ENCODE data around the gene SNRPB2.

The SNRPB2 gene

GRCh38 chr20:16740365-16741072, 10.7 kb downstream of the SNRPB2 start:
- no peak for DNase-seq

DNA sequence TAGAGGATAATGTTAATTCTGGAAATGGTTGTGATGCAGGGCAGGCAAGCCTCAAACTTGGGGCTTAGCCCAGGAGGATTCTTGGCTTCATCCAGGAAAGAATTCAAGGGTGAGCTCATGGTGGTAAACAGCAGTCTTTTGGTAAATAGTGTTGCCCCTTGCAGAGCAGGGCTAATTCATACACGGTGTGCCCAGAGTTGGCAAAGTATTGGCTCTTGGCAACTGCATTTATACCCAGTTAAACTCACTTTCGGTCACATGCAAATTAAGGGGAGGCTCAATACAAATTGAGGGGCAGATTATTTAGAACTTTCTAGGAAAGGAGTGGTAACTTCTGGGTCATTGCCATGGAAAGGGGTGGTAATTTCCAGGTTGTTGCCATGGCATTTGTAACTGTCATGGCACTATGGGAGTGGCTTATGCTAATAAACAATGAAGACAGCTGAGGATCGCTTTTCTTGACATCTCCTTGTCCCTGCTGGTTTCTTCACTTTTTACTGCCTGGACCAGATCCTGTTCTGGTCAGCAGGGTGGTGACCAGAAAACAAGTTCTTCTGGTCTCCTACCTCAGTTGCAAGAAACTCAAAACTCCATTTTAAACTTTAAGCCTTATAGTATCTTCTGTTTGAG, 14.5 kb downstream of the SNRPB2 start:
- no peak for DNase-seq

DNA sequence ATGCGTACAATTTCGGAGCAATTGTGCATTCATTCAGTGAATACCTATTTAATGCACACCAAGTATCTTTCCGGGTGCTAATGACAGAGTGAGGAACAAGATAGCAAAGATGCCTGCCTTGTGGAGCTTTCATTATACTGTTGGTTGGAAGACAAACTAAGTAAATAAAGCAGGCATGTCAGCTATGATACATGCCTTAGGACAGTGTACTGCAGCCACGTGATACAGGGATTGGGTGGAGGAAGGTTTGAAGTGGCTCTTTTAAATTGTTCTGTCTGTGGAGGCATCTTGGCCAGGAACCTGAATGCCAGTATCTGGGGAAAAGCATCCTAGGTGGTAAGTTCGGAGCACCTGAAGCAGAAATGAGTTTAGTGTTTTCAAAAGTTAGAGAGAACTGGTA, 15.4 kb downstream of the SNRPB2 start:
- no peak for DNase-seq

DNA sequence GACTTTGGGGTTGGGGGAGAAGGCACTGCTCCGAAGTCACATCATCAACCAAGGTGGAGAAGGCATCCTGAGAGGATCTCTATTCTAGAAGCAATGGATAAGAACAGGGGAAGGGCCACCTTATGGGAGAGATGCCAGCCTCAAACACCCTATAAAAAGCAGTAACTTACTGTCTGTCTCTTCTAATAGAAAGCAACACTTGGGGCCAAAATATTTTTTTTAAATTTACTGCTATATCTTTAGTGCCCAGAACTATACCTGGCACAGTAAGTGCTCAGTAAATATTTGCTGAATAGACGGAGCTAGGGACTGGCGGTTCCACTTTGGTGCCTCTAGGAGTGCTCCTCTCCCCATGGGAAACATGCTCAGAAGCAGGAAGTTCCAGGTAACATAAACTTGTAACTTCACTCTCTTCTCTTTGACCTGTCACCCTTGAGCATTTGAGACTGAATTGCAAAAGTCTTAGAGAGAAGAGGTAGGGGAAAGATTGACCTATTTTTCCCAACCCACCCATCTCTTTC, 17.5 kb downstream of the SNRPB2 start:
- no peak for DNase-seq

DNA sequence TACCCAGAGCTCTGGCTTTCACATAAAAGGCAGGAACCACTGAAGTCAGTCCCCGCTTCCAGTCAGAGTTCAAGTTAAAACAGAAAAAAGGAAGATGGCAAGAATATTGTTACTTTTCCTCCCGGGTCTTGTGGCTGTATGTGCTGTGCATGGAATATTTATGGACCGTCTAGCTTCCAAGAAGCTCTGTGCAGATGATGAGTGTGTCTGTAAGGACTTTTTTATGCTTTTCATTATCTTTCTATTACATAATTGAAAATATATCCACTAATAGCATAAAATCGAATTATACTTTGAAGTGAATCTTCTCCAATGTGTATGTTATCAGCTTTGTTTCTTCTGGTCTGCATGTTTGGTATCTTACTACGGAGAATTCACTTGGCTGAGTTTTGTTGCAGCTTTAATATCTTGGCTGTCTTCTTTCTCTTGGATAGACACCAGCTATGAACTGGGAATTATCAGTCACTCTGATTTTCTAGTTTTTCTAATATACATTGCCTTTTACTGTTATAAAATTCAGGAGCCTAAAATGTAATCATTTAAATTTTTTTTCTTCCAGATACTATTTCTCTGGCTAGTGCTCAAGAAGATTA, 18.6 kb downstream of the SNRPB2 start, which contains the start of gene OTOR:
Gene OTOR (plus strand): TSS at position 51 of the 593 bp plus-strand sequence. CDS start 44 bp downstream, at position 95.
- no peak for DNase-seq

GRCh38 chr20:16749573-16749972, 19.7 kb downstream of the SNRPB2 start:
- DNase-seq, result no peak

GRCh38 chr20:16752082-16752481, 22.3 kb downstream of the SNRPB2 start:
- no peak for DNase-seq

GRCh38 chr20:16752901-16753300, 23.1 kb downstream of the SNRPB2 start:
- DNase-seq, result no peak

DNA sequence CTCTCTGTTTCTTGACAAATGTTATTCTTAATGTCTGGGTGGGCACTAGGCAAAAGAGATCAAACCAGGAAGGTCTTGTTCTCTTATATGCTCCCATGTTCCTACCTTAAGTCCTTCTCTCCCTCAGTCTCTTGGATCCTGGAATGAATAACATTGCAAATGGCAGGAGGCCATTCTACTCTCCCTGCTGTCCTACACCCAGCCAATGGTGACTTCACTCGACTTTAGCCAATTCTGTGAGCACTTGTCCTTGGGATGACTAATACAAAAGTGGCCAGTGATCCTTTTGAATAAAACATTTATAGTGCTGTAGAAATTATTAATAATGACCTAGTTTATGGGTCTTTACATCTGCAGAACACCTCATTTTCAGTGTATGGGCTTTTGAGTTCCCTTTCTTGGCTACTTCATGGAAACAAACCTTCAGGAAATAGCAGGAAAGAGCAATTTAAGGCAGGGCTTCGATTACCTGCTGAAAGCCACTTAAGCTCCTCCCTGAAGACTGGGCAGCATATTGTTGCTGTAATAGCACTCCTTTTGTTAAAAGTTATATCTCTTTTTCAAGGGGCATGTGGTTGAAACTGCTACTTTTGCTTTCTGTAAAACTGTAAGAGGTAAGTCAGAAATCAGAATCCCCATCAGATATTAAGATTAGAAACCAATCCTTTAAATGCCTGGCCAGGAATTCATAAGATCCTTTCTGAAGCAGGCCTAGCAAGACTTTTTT, 28.8 kb downstream of the SNRPB2 start:
- no peak for DNase-seq

- DNase-seq, result no peak
Measured at GRCh38 chr20:16759181-16759563, 29.3 kb downstream of the SNRPB2 start.

GRCh38 chr20:16760431-16761304, 30.8 kb downstream of the SNRPB2 start:
- DNase-seq, result no peak

DNA sequence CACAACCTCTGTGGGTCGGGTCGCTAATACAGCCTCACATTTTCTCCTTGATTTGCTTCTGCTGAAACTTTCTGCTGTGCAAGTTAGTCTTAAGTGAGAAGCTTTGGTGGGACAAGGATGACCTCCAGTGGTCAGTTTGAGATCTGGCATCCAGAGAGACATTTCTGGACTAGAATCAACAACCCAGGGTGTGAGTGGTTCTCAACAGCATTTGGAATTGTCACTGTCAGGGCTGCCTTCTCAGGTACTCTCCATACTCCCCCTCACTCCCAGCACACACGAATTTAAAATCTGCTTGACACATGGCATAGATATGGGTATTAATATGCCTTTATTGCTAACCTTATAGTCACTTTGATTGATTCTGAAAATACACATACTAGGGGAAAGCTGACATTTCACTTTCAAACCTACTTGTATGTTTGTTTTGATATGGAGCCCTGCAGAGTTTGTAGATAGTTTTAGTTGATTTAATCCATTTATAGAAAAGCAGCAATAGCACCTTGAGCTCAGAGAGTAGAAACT, 31.5 kb downstream of the SNRPB2 start:
- DNase-seq, result peak in 4 of 5 donors; percentile 11 to 53 (median 35)

DNA sequence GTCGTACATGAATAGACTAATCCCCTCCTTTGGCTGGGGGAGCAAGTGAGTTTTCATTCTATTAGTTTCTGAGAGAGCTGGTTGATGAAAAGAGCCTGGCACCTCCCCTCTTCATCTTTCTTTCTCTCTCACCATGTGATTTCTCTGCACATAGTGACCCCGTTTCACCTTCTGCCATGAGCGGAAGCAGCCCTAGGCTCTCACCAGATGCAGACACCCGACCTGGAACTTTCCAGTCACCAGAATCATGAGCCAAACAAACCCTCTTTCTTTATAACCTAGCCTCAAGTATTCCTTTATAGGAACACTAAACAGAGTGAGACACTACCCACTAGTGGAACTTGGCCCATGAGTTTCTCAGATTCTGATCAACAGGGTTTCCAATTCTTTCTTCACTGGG, 34.7 kb downstream of the SNRPB2 start:
- no peak for DNase-seq

DNA sequence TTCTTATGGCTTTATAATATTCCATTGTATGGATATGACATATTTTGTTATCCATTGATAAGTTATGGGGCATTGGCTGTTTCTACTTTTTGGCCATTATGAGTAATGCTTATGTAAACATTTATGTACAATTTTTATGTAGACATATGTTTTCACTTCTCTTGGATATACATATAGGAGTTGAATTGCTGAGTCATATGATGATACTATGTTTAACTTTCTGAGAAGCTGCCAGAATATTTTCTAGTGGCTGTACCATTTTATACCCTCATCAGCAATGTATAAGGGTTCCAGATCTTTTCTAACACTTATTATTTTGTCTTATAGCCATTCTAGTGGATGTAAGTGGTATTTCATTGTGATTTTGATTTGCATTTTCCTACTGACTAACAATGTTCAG, 41.4 kb downstream of the SNRPB2 start:
- DNase-seq, result no peak

DNA sequence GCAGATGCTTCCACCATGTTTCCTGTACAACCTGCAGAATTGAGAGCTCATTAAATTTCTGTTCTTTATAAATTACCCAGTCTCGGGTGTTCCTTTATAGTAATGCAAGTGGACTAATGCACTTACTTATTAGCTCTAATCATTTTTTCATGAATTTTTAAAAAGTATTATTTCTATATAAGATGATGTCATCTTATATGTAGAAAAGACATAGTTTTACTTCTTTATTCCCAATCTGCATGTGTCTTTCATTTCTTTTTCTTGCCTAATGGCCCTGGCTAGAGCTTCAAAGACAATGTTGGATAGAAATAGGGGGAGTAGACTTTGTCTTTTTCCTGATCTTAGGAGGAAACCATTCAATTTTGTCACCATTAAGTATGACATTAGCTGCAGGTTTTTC, 46.1 kb downstream of the SNRPB2 start:
- DNase-seq, result no peak

DNA sequence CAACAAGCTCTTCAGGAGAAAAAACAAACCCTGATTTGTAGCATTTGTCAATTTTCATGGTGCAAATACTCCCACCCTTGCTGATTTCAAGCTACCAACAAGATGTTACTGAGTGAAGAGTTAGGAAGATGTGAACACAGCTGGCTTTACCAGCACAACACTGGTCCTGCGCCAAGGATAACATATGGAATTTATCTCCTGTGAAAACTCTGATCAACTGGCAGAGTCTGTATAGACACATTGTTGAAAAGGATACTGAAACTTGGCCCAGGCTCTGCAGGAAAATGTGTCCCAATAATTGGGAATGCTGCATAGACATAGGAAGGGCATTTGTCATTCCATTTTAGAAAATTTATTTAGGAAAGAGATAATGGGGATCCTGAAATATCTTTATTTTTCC, 47.3 kb downstream of the SNRPB2 start:
- no peak for DNase-seq

GRCh38 chr20:16778159-16778558, 48.3 kb downstream of the SNRPB2 start:
- DNase-seq, result no peak

DNA sequence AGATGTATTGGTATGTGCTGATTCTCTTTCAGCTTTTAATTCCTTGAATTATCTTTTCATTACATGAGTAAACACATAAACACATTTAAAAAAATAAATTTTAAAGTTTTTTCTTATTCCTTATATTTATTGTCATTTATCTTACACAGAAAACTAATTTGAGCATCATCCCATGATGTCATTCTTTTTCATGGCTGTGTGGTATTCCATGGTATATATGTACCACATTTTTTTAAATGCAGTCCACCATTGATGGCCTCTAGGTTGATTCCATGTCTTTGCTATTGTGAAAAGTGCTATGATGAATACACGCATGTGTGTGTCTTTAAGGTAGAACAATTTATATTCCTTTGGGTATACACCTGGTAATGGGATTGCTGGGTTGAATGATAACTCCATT, 51.7 kb downstream of the SNRPB2 start:
- DNase-seq, result no peak

DNA sequence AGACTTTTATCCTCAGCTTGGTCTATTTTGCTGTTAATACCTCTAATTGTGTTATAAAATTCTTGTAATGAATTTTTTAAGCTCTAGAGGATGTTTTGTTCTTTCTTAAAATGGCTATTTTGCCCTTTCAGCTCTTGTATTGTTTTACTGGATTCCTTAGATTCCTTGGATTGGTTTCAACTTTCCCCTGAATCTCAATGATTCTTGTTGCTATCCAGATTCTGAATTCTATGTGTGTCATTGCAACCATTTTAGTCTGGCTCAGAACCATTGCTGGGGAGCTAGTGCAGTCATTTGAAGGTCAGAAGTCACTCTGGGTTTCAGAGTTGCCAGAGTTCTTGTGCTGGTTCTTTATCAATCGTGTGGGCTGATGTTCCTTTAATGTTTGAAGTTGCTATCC, 55.4 kb downstream of the SNRPB2 start:
- no peak for DNase-seq
